OCI-LY7 (cell line): Measurements from ENCODE around the gene LAMA3. TPM values are rescaled to one million over a fixed set of nuclear protein-coding genes. Genes with fewer than 3 reads are reported as not detected.

ENCODE experiments used
- BruUV-seq: library from RNA; stranded (reverse); fragments of 400-500 nt; replicated peaks from 2 replicates; lab custom pipeline; 2021; lab: Mats Ljungman, UMichigan
- CTCF ChIA-PET: fragments of 300-600 bp; sonication (Branson Sonifier 250); formaldehyde crosslinking; loops from one replicate; lab custom pipeline; 2022; ENCODE audit warnings: antibody characterized with exemption; ENCODE audit not compliant: unreplicated experiment; lab: Charles Lee
- POLR2A ChIA-PET: fragments of 300-600 bp; sonication (Branson Sonifier 250); formaldehyde crosslinking; loops from one replicate; lab custom pipeline; 2022; ENCODE audit warnings: antibody characterized with exemption; lab: Charles Lee
- DNase-seq: peaks from one replicate; pipeline ENCODE4 v3.0.0-alpha.2; 2015; ENCODE audit warnings: low spot score
- H2AFZ ChIP-seq: fragments of 200-600 bp; sonication (generic), shearing (Covaris generic); 2 replicates; pipeline ENCODE4 v1.6.1; 2014; ENCODE audit warnings: mild to moderate bottlenecking, antibody characterized with exemption, low read length, moderate library complexity
- H3K27ac ChIP-seq: fragments of 200-600 bp; sonication (generic); 2 replicates; pipeline ENCODE4 v1.5.1; 2014; ENCODE audit warnings: mixed run types, low read depth, mild to moderate bottlenecking, moderate library complexity, low read length, inconsistent platforms; ENCODE audit not compliant: poor library complexity, severe bottlenecking
- H3K36me3 ChIP-seq: fragments of 200-600 bp; sonication (generic); 2 replicates; pipeline ENCODE4 v1.6.1; 2014; ENCODE audit warnings: mild to moderate bottlenecking, antibody characterized with exemption, low read length, moderate library complexity, mixed read lengths; ENCODE audit not compliant: insufficient read depth
- H3K4me1 ChIP-seq: fragments of 200-600 bp; sonication (generic); 2 replicates; pipeline ENCODE4 v1.5.1; 2014; ENCODE audit warnings: mild to moderate bottlenecking, low read length; ENCODE audit not compliant: insufficient read depth, poor library complexity, severe bottlenecking
- H3K4me2 ChIP-seq: fragments of 200-600 bp; sonication (generic); 2 replicates; pipeline ENCODE4 v1.6.1; 2014; ENCODE audit warnings: mild to moderate bottlenecking, low read length
- H3K4me3 ChIP-seq: fragments of 200-600 bp; sonication (generic); 2 replicates; pipeline ENCODE4 v1.5.1; 2014; ENCODE audit warnings: mild to moderate bottlenecking, low read depth, low read length; ENCODE audit not compliant: poor library complexity, severe bottlenecking
- H3K79me2 ChIP-seq: fragments of 200-600 bp; sonication (generic); 2 replicates; pipeline ENCODE4 v1.6.1; 2016; ENCODE audit warnings: low read depth, mild to moderate bottlenecking, low read length, moderate library complexity, mixed read lengths; ENCODE audit not compliant: insufficient read depth
- H3K9me2 ChIP-seq: fragments of 200-600 bp; sonication (generic); 2 replicates; pipeline ENCODE4 v1.6.1; 2016; ENCODE audit warnings: mild to moderate bottlenecking, low read length, mixed read lengths; ENCODE audit not compliant: insufficient read depth
- H3K9me3 ChIP-seq: fragments of 200-600 bp; sonication (generic); 2 replicates; pipeline ENCODE4 v1.6.1; 2014; ENCODE audit warnings: mild to moderate bottlenecking, mixed run types, low read length, mixed read lengths
- H4K20me1 ChIP-seq: fragments of 200-600 bp; sonication (generic); 2 replicates; pipeline ENCODE4 v1.6.1; 2014; ENCODE audit warnings: mild to moderate bottlenecking, antibody characterized with exemption, low read length, moderate library complexity, mixed read lengths; ENCODE audit not compliant: insufficient read depth
- EZH2phosphoT487 ChIP-seq: fragments of 200-600 bp; sonication (generic); IDR thresholded peaks from 2 replicates; pipeline ENCODE4 v1.6.1; 2018; ENCODE audit warnings: low read depth, borderline replicate concordance, mild to moderate bottlenecking, mixed run types, antibody characterized with exemption, low read length, moderate library complexity, mixed read lengths
- intact Hi-C: fragments of 100-400 bp; cut with micrococcal nuclease; formaldehyde crosslinking; loops from one replicate; pipeline ENCODE4 v1.10.0; 2022; ENCODE audit not compliant: unreplicated experiment
- total RNA-seq, 2 experiments: library from RNA; depleted of rRNA in 1 of 2; stranded (reverse); fragments of >200 nt in 1 of 2; shearing (Covaris generic) in 1 of 2; gene quantifications; 2 replicates each; pipeline ENCODE4 v1.2.3, GENCODE V29; 2014 to 2022
- TF ChIP-seq, protein P1 (sequence below): fragments of 200-600 bp; sonication (generic); conservative IDR thresholded peaks from 2 replicates; pipeline ENCODE4 v1.5.1; 2014; ENCODE audit warnings: mild to moderate bottlenecking, antibody characterized with exemption, low read length, moderate library complexity, mixed read lengths

LAMA3 gene
- total RNA-seq, 2 experiments from 2014 or later, result 0.16 to 1.6 TPM

DNA sequence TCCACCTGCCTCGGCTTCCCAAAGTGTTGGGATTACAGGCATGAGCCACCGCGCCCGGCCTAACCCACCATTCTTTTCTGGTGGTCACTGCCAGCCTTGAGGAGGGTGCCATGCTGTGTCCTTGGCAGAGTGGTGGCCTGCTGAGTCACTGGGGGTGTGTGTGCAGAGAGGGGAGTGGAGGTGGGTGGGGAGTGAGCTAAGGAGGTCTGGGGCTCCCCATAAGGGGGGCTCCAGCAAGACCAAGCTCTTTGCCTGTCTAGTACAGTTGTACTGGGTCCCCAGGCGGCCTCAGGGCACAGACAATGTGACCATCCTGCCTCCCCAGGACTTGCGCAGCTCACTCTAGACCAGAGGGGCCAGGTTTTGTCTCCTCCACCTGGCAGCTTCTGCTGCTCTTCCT lies 36.1 kb downstream of the LAMA3 start:
- intact Hi-C loops, result no loop called here
- TF ChIP-seq, protein P1, sequence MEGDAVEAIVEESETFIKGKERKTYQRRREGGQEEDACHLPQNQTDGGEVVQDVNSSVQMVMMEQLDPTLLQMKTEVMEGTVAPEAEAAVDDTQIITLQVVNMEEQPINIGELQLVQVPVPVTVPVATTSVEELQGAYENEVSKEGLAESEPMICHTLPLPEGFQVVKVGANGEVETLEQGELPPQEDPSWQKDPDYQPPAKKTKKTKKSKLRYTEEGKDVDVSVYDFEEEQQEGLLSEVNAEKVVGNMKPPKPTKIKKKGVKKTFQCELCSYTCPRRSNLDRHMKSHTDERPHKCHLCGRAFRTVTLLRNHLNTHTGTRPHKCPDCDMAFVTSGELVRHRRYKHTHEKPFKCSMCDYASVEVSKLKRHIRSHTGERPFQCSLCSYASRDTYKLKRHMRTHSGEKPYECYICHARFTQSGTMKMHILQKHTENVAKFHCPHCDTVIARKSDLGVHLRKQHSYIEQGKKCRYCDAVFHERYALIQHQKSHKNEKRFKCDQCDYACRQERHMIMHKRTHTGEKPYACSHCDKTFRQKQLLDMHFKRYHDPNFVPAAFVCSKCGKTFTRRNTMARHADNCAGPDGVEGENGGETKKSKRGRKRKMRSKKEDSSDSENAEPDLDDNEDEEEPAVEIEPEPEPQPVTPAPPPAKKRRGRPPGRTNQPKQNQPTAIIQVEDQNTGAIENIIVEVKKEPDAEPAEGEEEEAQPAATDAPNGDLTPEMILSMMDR, result no peak
- TF ChIP-seq EZH2phosphoT487, result no peak
- Histone ChIP-seq H3K36me3 (no peaks in the 10 kb centered on the region), H3K27ac (no peak overlapping the region), H3K79me2 (no peaks in the 10 kb centered on the region), H3K4me2 (no peak overlapping the region), H3K4me1 (no peaks in the 10 kb centered on the region), H3K9me2 (no peaks in the 10 kb centered on the region), H3K9me3 (no peaks in the 10 kb centered on the region), H3K4me3 (no peak overlapping the region), H4K20me1 (no peaks in the 10 kb centered on the region), H2AFZ (no peak overlapping the region)
- DNase-seq, result no peak
- POLR2A ChIA-PET, result no interaction called here
- no TSS peak for BruUV-seq
- CTCF ChIA-PET, result no interaction called here

DNA sequence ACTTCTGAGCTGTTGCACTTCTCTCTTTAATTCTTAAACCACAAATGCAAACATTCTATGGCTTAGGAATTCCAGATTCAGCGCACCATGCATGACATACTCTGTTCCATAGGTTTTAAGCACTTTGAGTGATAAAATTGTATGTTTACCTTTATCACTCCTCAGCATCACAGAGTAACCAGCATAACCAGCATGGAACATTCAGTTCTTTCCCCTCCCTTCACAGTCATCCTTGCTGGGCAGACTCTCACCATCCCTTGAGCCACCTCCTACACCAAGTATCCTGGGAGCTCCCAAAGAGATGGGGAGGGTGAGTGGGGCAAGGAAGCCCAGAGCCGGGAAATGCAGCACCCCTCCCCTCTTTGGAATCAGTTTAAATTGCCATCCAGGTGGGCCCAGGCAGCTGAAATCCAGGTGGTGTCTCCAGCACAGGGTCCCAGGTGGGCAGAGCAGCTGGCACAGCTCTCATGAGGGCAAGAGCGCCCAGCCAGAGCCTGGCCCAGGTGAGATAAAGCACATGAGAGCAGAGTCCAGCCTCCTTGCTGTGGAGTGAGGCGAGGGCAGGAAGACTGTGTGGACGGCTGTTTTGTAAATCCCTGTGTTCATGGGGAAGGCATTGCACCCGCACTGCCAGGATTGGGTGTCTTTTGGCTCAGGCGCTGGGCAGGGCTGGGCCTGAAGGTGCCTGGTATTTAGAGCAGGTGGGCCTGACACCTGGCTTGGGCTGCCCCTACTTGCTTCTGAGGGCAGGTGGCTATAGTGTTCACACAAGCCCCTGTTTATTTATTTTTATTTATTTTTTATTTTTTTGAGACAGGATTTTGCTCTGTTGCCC lies 36.8 kb downstream of the LAMA3 start:
- no peaks in the 10 kb centered on the region for H3K36me3 ChIP-seq
- intact Hi-C loops, result no loop called here
- H3K4me2 ChIP-seq, result no peak overlapping the region
- H4K20me1 ChIP-seq, result no peaks in the 10 kb centered on the region
- POLR2A ChIA-PET, result no interaction called here
- H3K27ac ChIP-seq, result no peak overlapping the region
- no peaks in the 10 kb centered on the region for H3K4me1 ChIP-seq
- no TSS peak for BruUV-seq
- no peak overlapping the region for H2AFZ ChIP-seq
- no peak overlapping the region for H3K4me3 ChIP-seq
- no peak for DNase-seq
- CTCF ChIA-PET, result no interaction called here
- H3K79me2 ChIP-seq, result no peaks in the 10 kb centered on the region
- no peaks in the 10 kb centered on the region for H3K9me2 ChIP-seq
- no peaks in the 10 kb centered on the region for H3K9me3 ChIP-seq
- no peak for TF ChIP-seq EZH2phosphoT487
- TF ChIP-seq, protein P1, result no peak

DNA sequence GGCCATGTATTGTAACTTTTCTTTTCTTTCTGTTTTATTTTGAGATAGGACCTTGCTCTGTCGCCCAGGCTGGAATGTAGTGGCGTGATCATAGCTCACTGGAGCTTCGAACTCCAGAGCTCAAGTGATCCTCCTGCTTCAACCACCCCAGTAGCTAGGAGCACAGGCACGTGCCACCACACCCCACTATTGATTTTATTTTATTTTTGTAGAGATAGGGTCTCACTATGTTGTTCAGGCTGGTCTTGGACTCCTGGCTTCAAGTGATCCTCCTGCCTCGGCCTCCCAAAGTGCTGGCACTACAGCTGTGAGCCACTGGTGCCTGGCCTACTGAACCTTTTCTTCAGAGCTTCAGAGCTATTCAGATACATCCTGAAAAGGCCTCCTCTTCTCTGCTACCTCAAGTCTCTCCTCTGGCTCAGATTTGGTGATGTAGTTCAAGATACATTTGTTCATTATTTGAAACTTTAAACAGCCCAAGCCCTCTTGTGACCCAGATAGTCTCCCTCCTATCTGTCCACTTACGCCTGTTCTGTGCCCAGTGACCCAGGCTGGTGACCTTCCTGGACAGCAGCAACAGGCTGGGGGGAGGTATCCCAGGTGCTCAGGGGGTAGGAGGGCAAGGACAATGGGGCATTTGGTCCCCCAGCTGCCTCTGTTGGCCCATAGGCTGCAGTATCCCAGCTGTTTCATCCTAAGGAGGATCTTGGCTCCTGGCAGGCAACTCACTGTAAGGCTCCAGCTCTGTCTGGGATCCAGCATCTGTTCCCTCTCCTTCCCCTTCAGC lies 38.6 kb downstream of the LAMA3 start:
- intact Hi-C loops, result no loop called here
- Histone ChIP-seq H2AFZ (no peak overlapping the region), H3K4me3 (no peak overlapping the region), H3K4me1 (no peaks in the 10 kb centered on the region), H3K4me2 (no peak overlapping the region), H3K27ac (no peak overlapping the region), H3K36me3 (no peaks in the 10 kb centered on the region), H3K79me2 (no peaks in the 10 kb centered on the region), H3K9me3 (no peaks in the 10 kb centered on the region), H4K20me1 (no peaks in the 10 kb centered on the region), H3K9me2 (no peaks in the 10 kb centered on the region)
- no peak for DNase-seq
- POLR2A ChIA-PET, result no interaction called here
- CTCF ChIA-PET, result no interaction called here
- TF ChIP-seq, protein P1, result no peak
- TF ChIP-seq EZH2phosphoT487, result no peak
- BruUV-seq, result no TSS peak
